Activated CD4-positive, alpha-beta T cell treated with anti-CD3 and anti-CD28 coated beads, Interleukin-2, amount 10 ng/mL, durations not matched to agents 24 days and 14 days (primary cell): ENCODE data around the gene KCNF1. TPM values are rescaled to one million over a fixed set of nuclear protein-coding genes. Genes with fewer than 3 reads are reported as not detected.

Experiments
- DNase-seq: peaks from one replicate; pipeline ENCODE4 v3.0.0; 2022
- H3K27ac Mint-ChIP-seq: one replicate; pipeline ENCODE4 v1.8.0; 2022; ENCODE audit warnings: mild to moderate bottlenecking, mixed read lengths
- H3K27me3 Mint-ChIP-seq: one replicate; pipeline ENCODE4 v1.8.0; 2022; ENCODE audit warnings: mixed read lengths
- H3K36me3 Mint-ChIP-seq: one replicate; pipeline ENCODE4 v1.8.0; 2022; ENCODE audit warnings: low read depth, mild to moderate bottlenecking, mixed read lengths
- H3K4me1 Mint-ChIP-seq: one replicate; pipeline ENCODE4 v1.8.0; 2021; ENCODE audit warnings: mixed read lengths
- H3K4me3 Mint-ChIP-seq: one replicate; pipeline ENCODE4 v1.8.0; 2022; ENCODE audit warnings: mild to moderate bottlenecking, moderate library complexity, mixed read lengths
- H3K9me3 Mint-ChIP-seq: one replicate; pipeline ENCODE4 v1.8.0; 2021; ENCODE audit warnings: mixed read lengths
- intact Hi-C: fragments of 100-400 bp; cut with micrococcal nuclease; formaldehyde crosslinking; loops from one replicate; pipeline ENCODE4 v1.15.1; 2023
- total RNA-seq: library from RNA; stranded (reverse); gene quantifications from 2 replicates; pipeline ENCODE4 v1.2.3, GENCODE V29; 2022

Gene KCNF1
- total RNA-seq, 1 donor from 2014 or later, result not detected

- H3K9me3 Mint-ChIP-seq, result no peaks in the 10 kb centered on the region
- intact Hi-C loops, result loop anchor here (5.0 kb wide), 1 partner anchor 67 kb away; no protein-coding TSS in a partner anchor
- H3K27me3 Mint-ChIP-seq, result peaks cover 9% of the 10 kb centered on the region
- DNase-seq, result no peak
- H3K36me3 Mint-ChIP-seq, result no peaks in the 10 kb centered on the region
- no peak overlapping the region for H3K27ac Mint-ChIP-seq
- no peaks in the 10 kb centered on the region for H3K4me1 Mint-ChIP-seq
- no peak overlapping the region for H3K4me3 Mint-ChIP-seq
Observed at GRCh38 chr2:10904455-10904854, 7.3 kb upstream of the KCNF1 start.

- Mint-ChIP-seq H3K4me3 (no peak overlapping the region), H3K4me1 (no peaks in the 10 kb centered on the region), H3K9me3 (no peaks in the 10 kb centered on the region), H3K36me3 (no peaks in the 10 kb centered on the region), H3K27ac (no peak overlapping the region), H3K27me3 (peaks cover 13% of the 10 kb centered on the region)
- no peak for DNase-seq
- intact Hi-C loops, result no loop called here
Observed at GRCh38 chr2:10905006-10905861, 6.5 kb upstream of the KCNF1 start.

GRCh38 chr2:10905862-10906143 is 5.9 kb upstream of the KCNF1 start:
- intact Hi-C loops, result no loop called here
- H3K4me3 Mint-ChIP-seq, result no peak overlapping the region
- no peak for DNase-seq

GRCh38 chr2:10906926-10907625 is 4.7 kb upstream of the KCNF1 start:
- Mint-ChIP-seq H3K36me3 (no peaks in the 10 kb centered on the region), H3K9me3 (no peaks in the 10 kb centered on the region), H3K4me1 (no peaks in the 10 kb centered on the region), H3K27me3 (peaks cover 19% of the 10 kb centered on the region), H3K4me3 (no peak overlapping the region), H3K27ac (no peak overlapping the region)
- intact Hi-C loops, result no loop called here
- no peak for DNase-seq

More at GRCh38 chr2:10905862-10906143, 5.9 kb upstream of the KCNF1 start:
- no peaks in the 10 kb centered on the region for H3K36me3 Mint-ChIP-seq
- peaks cover 13% of the 10 kb centered on the region for H3K27me3 Mint-ChIP-seq
- no peaks in the 10 kb centered on the region for H3K4me1 Mint-ChIP-seq
- H3K9me3 Mint-ChIP-seq, result no peaks in the 10 kb centered on the region
- H3K27ac Mint-ChIP-seq, result no peak overlapping the region

DNA sequence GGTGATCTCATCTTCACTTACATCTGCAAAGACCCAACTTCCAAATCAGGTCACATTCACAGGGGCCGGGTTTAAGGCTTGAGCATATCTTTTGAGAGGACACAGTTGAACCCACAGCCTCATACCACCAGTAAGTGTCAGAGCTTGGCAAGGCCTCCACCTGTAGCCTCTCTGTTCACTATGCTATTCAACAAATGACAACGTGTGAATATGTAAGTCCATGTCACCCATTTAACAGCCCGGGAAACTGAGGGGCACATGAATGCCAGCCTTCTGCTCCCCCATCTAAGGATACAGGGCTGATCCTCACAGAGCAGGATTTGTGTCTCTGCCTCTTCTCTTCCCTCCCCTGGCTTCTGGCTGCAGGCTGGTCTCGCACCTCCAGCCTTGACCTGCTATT is 3.5 kb upstream of the KCNF1 start:
- no peaks in the 10 kb centered on the region for H3K9me3 Mint-ChIP-seq
- no peak for DNase-seq
- no peaks in the 10 kb centered on the region for H3K4me1 Mint-ChIP-seq
- intact Hi-C loops, result no loop called here
- H3K36me3 Mint-ChIP-seq, result no peaks in the 10 kb centered on the region
- H3K27ac Mint-ChIP-seq, result no peak overlapping the region
- peaks cover 26% of the 10 kb centered on the region for H3K27me3 Mint-ChIP-seq
- no peak overlapping the region for H3K4me3 Mint-ChIP-seq

- Mint-ChIP-seq H3K9me3 (no peaks in the 10 kb centered on the region), H3K36me3 (no peaks in the 10 kb centered on the region), H3K4me3 (no peak overlapping the region), H3K4me1 (no peaks in the 10 kb centered on the region), H3K27me3 (peaks cover 29% of the 10 kb centered on the region), H3K27ac (no peak overlapping the region)
- no peak for DNase-seq
- intact Hi-C loops, result no loop called here
Observed at GRCh38 chr2:10909050-10909995, 2.4 kb upstream of the KCNF1 start.

GRCh38 chr2:10909996-10910341 is 1.8 kb upstream of the KCNF1 start:
- H3K4me1 Mint-ChIP-seq, result no peaks in the 10 kb centered on the region
- intact Hi-C loops, result no loop called here
- H3K9me3 Mint-ChIP-seq, result no peaks in the 10 kb centered on the region
- H3K27ac Mint-ChIP-seq, result no peak overlapping the region
- no peak overlapping the region for H3K4me3 Mint-ChIP-seq
- no peak for DNase-seq
- peaks cover 33% of the 10 kb centered on the region for H3K27me3 Mint-ChIP-seq
- no peaks in the 10 kb centered on the region for H3K36me3 Mint-ChIP-seq

DNA sequence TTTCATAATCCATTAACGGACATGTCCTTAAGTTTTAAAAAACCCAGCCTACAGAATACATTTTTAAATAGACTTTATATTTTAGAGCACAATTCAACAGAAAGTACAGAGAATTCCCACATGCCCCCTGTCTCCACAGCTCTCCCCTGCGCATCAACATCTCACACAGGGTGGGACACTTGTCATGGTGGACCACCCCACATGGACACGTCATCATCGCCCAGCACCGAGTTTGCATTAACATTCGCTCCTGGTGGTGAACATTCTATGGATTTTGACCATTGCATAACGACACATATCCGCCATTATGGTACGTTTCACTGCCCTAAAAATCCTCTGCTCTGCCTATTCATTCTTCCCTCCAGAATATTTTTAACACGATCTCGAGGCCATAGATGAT is 1.1 kb upstream of the KCNF1 start:
- Mint-ChIP-seq H3K4me1 (no peaks in the 10 kb centered on the region), H3K36me3 (no peaks in the 10 kb centered on the region), H3K9me3 (no peaks in the 10 kb centered on the region), H3K4me3 (no peak overlapping the region), H3K27me3 (peaks cover 33% of the 10 kb centered on the region), H3K27ac (no peak overlapping the region)
- intact Hi-C loops, result no loop called here
- no peak for DNase-seq

DNA sequence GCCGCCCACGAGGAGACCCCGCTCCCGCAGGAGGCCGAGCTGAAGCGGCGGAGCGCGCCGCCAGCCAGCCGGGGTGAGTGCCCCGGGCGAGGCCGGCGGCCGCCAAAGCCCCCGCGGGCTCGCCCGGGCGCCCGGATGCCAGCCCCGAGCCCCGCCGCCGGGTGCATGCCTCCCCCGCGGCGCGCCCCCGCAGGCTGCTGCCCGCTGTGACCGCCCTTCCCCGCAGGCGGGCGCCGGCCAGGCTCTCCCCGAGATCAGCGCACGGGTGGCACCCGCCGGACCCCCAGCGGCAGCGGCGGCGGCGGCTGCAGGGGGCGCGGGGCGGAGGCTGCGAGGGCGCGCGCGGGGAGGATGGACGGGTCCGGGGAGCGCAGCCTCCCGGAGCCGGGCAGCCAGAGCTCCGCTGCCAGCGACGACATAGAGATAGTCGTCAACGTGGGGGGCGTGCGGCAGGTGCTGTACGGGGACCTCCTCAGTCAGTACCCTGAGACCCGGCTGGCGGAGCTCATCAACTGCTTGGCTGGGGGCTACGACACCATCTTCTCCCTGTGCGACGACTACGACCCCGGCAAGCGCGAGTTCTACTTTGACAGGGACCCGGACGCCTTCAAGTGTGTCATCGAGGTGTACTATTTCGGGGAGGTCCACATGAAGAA is 470 bp downstream of the KCNF1 start:
- no peak overlapping the region for H3K27ac Mint-ChIP-seq
- no peaks in the 10 kb centered on the region for H3K9me3 Mint-ChIP-seq
- peaks cover 33% of the 10 kb centered on the region for H3K27me3 Mint-ChIP-seq
- H3K4me3 Mint-ChIP-seq, result no peak overlapping the region
- intact Hi-C loops, result no loop called here
- no peaks in the 10 kb centered on the region for H3K4me1 Mint-ChIP-seq
- H3K36me3 Mint-ChIP-seq, result no peaks in the 10 kb centered on the region
- DNase-seq, result no peak

DNA sequence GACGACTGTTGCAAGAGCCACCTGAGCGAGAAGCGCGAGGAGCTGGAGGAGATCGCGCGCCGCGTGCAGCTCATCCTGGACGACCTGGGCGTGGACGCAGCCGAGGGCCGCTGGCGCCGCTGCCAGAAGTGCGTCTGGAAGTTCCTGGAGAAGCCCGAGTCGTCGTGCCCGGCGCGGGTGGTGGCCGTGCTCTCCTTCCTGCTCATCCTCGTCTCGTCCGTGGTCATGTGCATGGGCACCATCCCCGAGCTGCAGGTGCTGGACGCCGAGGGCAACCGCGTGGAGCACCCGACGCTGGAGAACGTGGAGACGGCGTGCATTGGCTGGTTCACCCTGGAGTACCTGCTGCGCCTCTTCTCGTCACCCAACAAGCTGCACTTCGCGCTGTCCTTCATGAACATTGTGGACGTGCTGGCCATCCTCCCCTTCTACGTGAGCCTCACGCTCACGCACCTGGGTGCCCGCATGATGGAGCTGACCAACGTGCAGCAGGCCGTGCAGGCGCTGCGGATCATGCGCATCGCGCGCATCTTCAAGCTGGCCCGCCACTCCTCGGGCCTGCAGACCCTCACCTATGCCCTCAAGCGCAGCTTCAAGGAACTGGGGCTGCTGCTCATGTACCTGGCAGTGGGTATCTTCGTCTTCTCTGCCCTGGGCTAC is 1.2 kb downstream of the KCNF1 start:
- Mint-ChIP-seq H3K36me3 (no peaks in the 10 kb centered on the region), H3K4me1 (no peaks in the 10 kb centered on the region), H3K27me3 (peaks cover 33% of the 10 kb centered on the region), H3K27ac (no peak overlapping the region), H3K9me3 (no peaks in the 10 kb centered on the region), H3K4me3 (no peak overlapping the region)
- intact Hi-C loops, result no loop called here
- no peak for DNase-seq

DNA sequence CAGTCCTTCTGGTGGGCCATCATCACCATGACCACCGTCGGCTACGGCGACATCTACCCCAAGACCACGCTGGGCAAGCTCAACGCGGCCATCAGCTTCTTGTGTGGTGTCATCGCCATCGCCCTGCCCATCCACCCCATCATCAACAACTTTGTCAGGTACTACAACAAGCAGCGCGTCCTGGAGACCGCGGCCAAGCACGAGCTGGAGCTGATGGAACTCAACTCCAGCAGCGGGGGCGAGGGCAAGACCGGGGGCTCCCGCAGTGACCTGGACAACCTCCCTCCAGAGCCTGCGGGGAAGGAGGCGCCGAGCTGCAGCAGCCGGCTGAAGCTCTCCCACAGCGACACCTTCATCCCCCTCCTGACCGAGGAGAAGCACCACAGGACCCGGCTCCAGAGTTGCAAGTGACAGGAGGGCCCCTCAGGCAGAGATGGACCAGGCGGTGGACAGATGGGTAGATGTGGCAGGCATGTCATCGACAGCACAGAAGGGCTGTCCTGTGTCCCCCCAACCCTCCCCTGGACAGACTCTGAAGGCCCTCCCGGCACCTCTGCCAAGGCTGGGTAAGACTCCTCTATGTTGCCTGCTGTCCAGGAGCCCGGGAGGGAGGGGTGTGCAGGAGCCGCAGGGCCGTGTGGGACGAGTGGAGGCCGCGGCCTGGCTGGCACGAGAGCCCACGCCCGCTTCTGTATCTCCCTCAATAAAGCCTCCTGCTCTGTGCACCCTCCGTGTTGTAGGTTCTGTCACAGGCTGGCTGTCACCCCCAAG is 2.0 kb downstream of the KCNF1 start:
- peaks cover 33% of the 10 kb centered on the region for H3K27me3 Mint-ChIP-seq
- H3K36me3 Mint-ChIP-seq, result no peaks in the 10 kb centered on the region
- H3K4me1 Mint-ChIP-seq, result no peaks in the 10 kb centered on the region
- DNase-seq, result no peak
- H3K4me3 Mint-ChIP-seq, result no peak overlapping the region
- no peak overlapping the region for H3K27ac Mint-ChIP-seq
- H3K9me3 Mint-ChIP-seq, result no peaks in the 10 kb centered on the region
- intact Hi-C loops, result no loop called here

GRCh38 chr2:10914272-10914693 is 2.5 kb downstream of the KCNF1 start:
- Mint-ChIP-seq H3K27me3 (peaks cover 30% of the 10 kb centered on the region), H3K9me3 (no peaks in the 10 kb centered on the region), H3K27ac (no peak overlapping the region), H3K4me3 (no peak overlapping the region), H3K4me1 (no peaks in the 10 kb centered on the region), H3K36me3 (no peaks in the 10 kb centered on the region)
- no peak for DNase-seq
- intact Hi-C loops, result no loop called here
